ENCODE results near the gene CPNE8.

The CPNE8 gene

DNA sequence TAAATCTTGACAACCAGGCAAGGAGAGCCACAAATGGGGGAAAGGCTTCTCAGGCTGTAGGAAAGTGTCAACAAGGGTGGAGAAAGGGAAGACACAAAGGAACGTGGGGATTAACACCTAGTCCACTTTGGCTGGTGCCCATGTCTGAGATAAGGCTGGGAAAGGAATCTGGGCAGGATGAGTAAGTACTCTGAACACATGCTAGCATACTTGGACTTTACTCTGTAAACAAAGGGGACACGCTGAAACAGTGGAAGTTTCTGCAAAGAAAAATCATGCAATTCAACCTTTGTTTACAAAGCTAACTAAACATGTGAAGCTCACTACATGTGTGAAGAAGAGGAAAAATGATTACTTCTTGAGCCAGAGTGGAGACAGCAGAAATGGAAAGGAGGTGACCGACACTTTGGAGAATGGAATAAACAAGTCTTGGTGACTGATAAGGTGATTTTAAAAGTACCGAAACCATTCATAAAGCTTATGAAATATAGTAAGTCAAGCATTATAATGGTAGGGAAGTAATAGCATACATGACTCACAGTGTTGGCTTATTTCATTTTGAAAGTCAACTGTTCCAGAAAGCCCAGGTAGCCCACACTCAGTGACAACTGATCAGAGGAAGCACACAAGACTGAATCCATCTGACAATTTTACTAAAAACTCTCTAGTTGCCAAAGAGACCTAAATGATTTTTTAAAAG lies 13.2 kb downstream of the CPNE8 start:
- H3K27ac ChIP-seq (ENCODE audit: low read length): no peak overlapping the region
- no peaks in the 10 kb centered on the region for H3K4me1 ChIP-seq (ENCODE audit: low read length)
- no peak overlapping the region for H3K4me3 ChIP-seq (ENCODE audit: low read length)
- DNase-seq: no peak
- no peaks in the 10 kb centered on the region for H3K9me3 ChIP-seq (replicated peaks; ENCODE audit: insufficient read depth, low read length)
- H3K9me2 ChIP-seq (replicated peaks; ENCODE audit: insufficient read depth, low read length): no peaks in the 10 kb centered on the region
- no peaks in the 10 kb centered on the region for H3F3A ChIP-seq (ENCODE audit: insufficient read depth, low read length)
- no peak overlapping the region for H3K4me2 ChIP-seq (ENCODE audit: low read depth, low read length)
- H4K20me1 ChIP-seq (ENCODE audit: insufficient read depth, low read length): no peaks in the 10 kb centered on the region
- H2AFZ ChIP-seq (ENCODE audit: low read length): no peak overlapping the region
- H3K9ac ChIP-seq (ENCODE audit: low read length): no peak overlapping the region
- TF ChIP-seq EZH2 (optimal IDR thresholded peaks at IDR 0.05; ENCODE audit: low read depth, low read length) (no peak), EZH2phosphoT487 (IDR thresholded peaks at IDR 0.05; ENCODE audit: low read length) (no peak)
- no peaks in the 10 kb centered on the region for H3K27me3 ChIP-seq (replicated peaks; ENCODE audit: insufficient read depth, low read length)
- H3K36me3 ChIP-seq (replicated peaks; ENCODE audit: insufficient read depth, low read length): no peaks in the 10 kb centered on the region
- peaks cover 21% of the 10 kb centered on the region for H3K79me2 ChIP-seq (ENCODE audit: low read length)

DNA sequence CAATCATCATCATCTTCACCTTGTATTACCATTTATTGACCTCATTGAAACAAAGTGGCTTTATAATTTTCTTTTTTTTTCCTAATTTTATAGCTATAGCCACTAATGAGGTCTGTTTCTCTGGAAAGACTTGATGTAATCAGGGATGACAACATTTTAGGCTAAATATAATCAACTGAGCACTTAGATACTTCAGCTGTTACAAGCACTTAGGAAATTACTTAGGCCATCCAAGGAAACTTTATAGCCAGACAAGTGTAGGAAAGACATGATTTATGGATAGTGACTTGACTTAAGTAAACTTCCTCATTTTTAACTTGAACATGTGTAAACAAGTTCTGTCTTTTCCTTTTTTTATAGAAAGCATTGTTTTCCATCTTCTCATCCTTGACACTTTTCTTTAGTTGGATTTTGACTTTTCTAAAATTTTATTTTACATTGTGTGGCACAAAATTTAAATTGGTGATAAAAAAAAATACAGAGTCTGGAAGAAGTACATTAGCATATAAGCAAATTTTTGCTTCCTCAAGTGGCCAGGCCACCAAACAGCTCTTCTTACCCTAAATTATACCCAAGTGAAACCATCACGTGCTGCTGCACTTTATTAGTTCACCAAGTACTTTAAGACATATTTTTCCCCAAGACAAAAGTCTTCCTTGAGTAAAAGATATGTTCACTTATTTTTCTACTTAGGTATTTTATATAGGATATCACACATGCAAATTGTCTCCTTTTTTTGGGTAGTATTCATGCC lies 15.1 kb downstream of the CPNE8 start:
- H3K27me3 ChIP-seq (replicated peaks; ENCODE audit: insufficient read depth, low read length): no peaks in the 10 kb centered on the region

DNA sequence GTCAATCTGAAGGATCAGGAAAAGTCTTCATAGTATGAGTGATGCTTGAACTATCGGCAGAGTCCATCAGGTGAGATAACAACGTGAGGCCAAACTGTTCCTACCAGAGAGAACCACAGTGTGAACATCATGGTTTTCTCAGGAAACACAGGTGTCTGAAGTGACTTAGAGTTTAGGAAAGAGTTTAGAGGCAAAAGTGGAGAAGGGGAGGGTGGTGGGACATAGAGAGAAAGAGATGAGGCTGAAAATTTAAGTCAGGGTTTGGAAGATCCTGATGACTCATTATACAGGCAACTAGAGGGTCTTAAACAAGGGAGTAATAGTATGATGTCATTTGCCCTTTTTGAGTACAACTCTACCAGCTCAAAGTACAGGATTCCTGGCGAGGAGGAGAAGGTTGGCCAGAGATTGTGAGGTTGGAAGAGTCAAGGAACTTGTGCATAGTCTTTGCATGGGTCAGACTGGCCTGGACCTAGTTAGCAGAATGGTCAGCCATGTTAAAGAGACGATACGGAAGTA lies 16.0 kb downstream of the CPNE8 start:
- Histone ChIP-seq H4K20me1 (ENCODE audit: insufficient read depth, low read length) (no peaks in the 10 kb centered on the region), H3K9me2 (replicated peaks; ENCODE audit: insufficient read depth, low read length) (no peaks in the 10 kb centered on the region), H3K4me1 (ENCODE audit: low read length) (no peaks in the 10 kb centered on the region), H3K27ac (ENCODE audit: low read length) (no peak overlapping the region), H3K27me3 (replicated peaks; ENCODE audit: insufficient read depth, low read length) (no peaks in the 10 kb centered on the region), H2AFZ (ENCODE audit: low read length) (no peak overlapping the region), H3K36me3 (replicated peaks; ENCODE audit: insufficient read depth, low read length) (no peaks in the 10 kb centered on the region), H3K4me2 (ENCODE audit: low read depth, low read length) (no peak overlapping the region), H3K4me3 (ENCODE audit: low read length) (no peak overlapping the region), H3K79me2 (ENCODE audit: low read length) (peaks cover 26% of the 10 kb centered on the region), H3K9ac (ENCODE audit: low read length) (no peak overlapping the region), H3K9me3 (replicated peaks; ENCODE audit: insufficient read depth, low read length) (no peaks in the 10 kb centered on the region), H3F3A (ENCODE audit: insufficient read depth, low read length) (no peaks in the 10 kb centered on the region)
- DNase-seq: no peak
- no peak for TF ChIP-seq EZH2 (optimal IDR thresholded peaks at IDR 0.05; ENCODE audit: low read depth, low read length)
- TF ChIP-seq, protein P1, sequence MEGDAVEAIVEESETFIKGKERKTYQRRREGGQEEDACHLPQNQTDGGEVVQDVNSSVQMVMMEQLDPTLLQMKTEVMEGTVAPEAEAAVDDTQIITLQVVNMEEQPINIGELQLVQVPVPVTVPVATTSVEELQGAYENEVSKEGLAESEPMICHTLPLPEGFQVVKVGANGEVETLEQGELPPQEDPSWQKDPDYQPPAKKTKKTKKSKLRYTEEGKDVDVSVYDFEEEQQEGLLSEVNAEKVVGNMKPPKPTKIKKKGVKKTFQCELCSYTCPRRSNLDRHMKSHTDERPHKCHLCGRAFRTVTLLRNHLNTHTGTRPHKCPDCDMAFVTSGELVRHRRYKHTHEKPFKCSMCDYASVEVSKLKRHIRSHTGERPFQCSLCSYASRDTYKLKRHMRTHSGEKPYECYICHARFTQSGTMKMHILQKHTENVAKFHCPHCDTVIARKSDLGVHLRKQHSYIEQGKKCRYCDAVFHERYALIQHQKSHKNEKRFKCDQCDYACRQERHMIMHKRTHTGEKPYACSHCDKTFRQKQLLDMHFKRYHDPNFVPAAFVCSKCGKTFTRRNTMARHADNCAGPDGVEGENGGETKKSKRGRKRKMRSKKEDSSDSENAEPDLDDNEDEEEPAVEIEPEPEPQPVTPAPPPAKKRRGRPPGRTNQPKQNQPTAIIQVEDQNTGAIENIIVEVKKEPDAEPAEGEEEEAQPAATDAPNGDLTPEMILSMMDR (IDR thresholded peaks at IDR 0.05; ENCODE audit: low read length): no peak

More for the DNA sequence above, 15.1 kb downstream of the CPNE8 start:
- Histone ChIP-seq H3K4me2 (ENCODE audit: low read depth, low read length) (no peak overlapping the region), H3K9me3 (replicated peaks; ENCODE audit: insufficient read depth, low read length) (no peaks in the 10 kb centered on the region), H3K79me2 (ENCODE audit: low read length) (peaks cover 22% of the 10 kb centered on the region), H4K20me1 (ENCODE audit: insufficient read depth, low read length) (no peaks in the 10 kb centered on the region), H3F3A (ENCODE audit: insufficient read depth, low read length) (no peaks in the 10 kb centered on the region), H3K9me2 (replicated peaks; ENCODE audit: insufficient read depth, low read length) (no peaks in the 10 kb centered on the region), H2AFZ (ENCODE audit: low read length) (no peak overlapping the region), H3K9ac (ENCODE audit: low read length) (no peak overlapping the region), H3K36me3 (replicated peaks; ENCODE audit: insufficient read depth, low read length) (no peaks in the 10 kb centered on the region), H3K4me3 (ENCODE audit: low read length) (no peak overlapping the region), H3K4me1 (ENCODE audit: low read length) (no peaks in the 10 kb centered on the region), H3K27ac (ENCODE audit: low read length) (no peak overlapping the region)
- no peak for DNase-seq
- TF ChIP-seq EZH2phosphoT487 (IDR thresholded peaks at IDR 0.05; ENCODE audit: low read length) (no peak), EZH2 (optimal IDR thresholded peaks at IDR 0.05; ENCODE audit: low read depth, low read length) (no peak)
- TF ChIP-seq, protein P1 (IDR thresholded peaks at IDR 0.05; ENCODE audit: low read length): no peak
